ENCODE results near the gene SMIM15. TPM values are rescaled to one million over a fixed set of nuclear protein-coding genes. Genes with fewer than 3 reads are reported as not detected.

The SMIM15 gene
- total RNA-seq, 1 experiment from 2014 or later: 41.9 TPM

GRCh38 chr5:61130289-61130688 is 32.0 kb downstream of the SMIM15 start:
- Mint-ChIP-seq H3K4me1 (peaks cover 10% of the 10 kb centered on the region), H3K36me3 (no peaks in the 10 kb centered on the region), H3K27ac (no peak overlapping the region), H3K4me3 (no peak overlapping the region), H3K27me3 (ENCODE audit: low read depth) (no peaks in the 10 kb centered on the region), H3K9me3 (no peaks in the 10 kb centered on the region)
- TF ChIP-seq AR (CRISPR knock-in tag; IDR thresholded peaks at IDR 0.05) (no peak), SOX15 (CRISPR knock-in tag; IDR thresholded peaks at IDR 0.05) (no peak), ZNF423 (CRISPR knock-in tag; IDR thresholded peaks at IDR 0.05) (no peak), GABPB1 (CRISPR knock-in tag; IDR thresholded peaks at IDR 0.05) (no peak), ATF6 (CRISPR knock-in tag; IDR thresholded peaks at IDR 0.05) (no peak), ZBTB21 (CRISPR knock-in tag; IDR thresholded peaks at IDR 0.05; ENCODE audit: borderline replicate concordance) (no peak), ZSCAN18 (CRISPR knock-in tag; IDR thresholded peaks at IDR 0.05) (no peak), E2F5 (CRISPR knock-in tag; IDR thresholded peaks at IDR 0.05) (no peak), NR3C1 (CRISPR knock-in tag; conservative IDR thresholded peaks at IDR 0.05; ENCODE audit: low read depth) (no peak), ZNF425 (CRISPR knock-in tag; conservative IDR thresholded peaks at IDR 0.05) (no peak), NR1H2 (CRISPR knock-in tag; IDR thresholded peaks at IDR 0.05) (no peak), PRDM15 (CRISPR knock-in tag; IDR thresholded peaks at IDR 0.05) (no peak), IRF1 (CRISPR knock-in tag; IDR thresholded peaks at IDR 0.05) (no peak), ZNF532 (CRISPR knock-in tag; IDR thresholded peaks at IDR 0.05; ENCODE audit: borderline replicate concordance) (no peak), ATF1 (CRISPR knock-in tag; IDR thresholded peaks at IDR 0.05) (no peak)
- POLR2A ChIA-PET: no interaction called here
- DNase-seq (ENCODE audit: low spot score) (no peak), ATAC-seq (no peak)
- CTCF ChIA-PET: no interaction called here

All from WTC11 (cell line).